ENCODE results near the gene KMO.

DNA sequence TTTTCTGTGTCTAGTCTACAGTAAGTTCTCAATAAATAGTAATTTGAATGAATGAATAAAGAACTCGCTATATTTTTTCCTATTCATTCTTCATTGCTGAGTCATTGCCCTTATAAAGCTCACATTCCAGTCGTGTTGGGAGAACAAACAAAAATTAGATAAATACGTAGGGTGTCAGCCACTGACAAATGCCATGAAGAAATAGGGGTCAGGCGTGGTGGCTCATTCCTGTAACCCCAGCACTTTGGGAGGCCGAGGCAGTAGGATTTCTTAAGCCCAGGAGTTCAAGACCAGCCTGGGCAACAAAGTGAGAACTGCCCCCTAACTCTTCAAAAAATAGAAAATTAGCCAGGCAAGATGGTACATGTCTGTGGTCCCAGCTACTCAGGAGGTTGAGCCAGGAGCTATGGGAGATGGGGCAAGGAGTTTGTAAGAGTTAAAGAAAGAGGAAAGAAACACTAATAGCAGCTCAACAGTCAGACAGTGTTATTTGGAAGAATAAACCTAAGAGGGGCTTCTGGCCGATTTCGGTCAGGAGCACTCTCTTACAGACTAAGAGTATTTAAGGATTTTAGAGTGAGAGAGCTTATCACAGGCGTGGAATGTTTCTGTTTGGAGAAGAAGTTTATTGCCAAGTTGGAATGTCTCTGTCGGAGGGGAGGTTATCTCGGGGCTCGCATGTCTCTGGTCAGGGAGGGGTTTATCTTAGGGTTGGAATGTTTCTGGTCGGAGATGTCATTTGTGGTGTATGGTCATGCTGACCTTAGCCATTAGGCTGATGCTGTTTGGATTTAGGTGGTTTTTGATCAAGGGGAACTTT is 109.8 kb downstream of the KMO start:
- TF ChIP-seq, protein P1, sequence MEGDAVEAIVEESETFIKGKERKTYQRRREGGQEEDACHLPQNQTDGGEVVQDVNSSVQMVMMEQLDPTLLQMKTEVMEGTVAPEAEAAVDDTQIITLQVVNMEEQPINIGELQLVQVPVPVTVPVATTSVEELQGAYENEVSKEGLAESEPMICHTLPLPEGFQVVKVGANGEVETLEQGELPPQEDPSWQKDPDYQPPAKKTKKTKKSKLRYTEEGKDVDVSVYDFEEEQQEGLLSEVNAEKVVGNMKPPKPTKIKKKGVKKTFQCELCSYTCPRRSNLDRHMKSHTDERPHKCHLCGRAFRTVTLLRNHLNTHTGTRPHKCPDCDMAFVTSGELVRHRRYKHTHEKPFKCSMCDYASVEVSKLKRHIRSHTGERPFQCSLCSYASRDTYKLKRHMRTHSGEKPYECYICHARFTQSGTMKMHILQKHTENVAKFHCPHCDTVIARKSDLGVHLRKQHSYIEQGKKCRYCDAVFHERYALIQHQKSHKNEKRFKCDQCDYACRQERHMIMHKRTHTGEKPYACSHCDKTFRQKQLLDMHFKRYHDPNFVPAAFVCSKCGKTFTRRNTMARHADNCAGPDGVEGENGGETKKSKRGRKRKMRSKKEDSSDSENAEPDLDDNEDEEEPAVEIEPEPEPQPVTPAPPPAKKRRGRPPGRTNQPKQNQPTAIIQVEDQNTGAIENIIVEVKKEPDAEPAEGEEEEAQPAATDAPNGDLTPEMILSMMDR (IDR thresholded peaks at IDR 0.05): no peak
- no peak for TF ChIP-seq POLR2A (IDR thresholded peaks at IDR 0.05)

Data from adrenal gland (tissue), 5 donors.